HepG2 (cell line): Measurements from ENCODE around the gene THADA. TPM values are rescaled to one million over a fixed set of nuclear protein-coding genes. Genes with fewer than 3 reads are reported as not detected.

ENCODE experiments used
- SATB2 ChIP-seq: sonication (generic); formaldehyde crosslinking; IDR thresholded peaks from 2 replicates; pipeline ENCODE4 v1.5.0; 2020; ENCODE audit warnings: missing genetic modification reagents
- SOX6 ChIP-seq, 2 experiments: fragments of 450-650 bp in 1 of 2; sonication (generic) in 1 of 2; formaldehyde crosslinking in 1 of 2; IDR thresholded peaks; 2 replicates each; pipeline versions ENCODE4 v1.4.0 to v1.6.1; 2017 to 2020; ENCODE audit warnings: antibody characterized with exemption in 1 of 2, mild to moderate bottlenecking in 1 of 2, missing genetic modification reagents in 1 of 2
- STAT5B ChIP-seq: sonication (generic); formaldehyde crosslinking; IDR thresholded peaks from 2 replicates; pipeline ENCODE4 v1.4.0; 2020; ENCODE audit warnings: missing genetic modification reagents
- TP53 ChIP-seq: sonication (generic); formaldehyde crosslinking; conservative IDR thresholded peaks from 2 replicates; pipeline ENCODE4 v1.4.0; 2020; ENCODE audit warnings: missing genetic modification reagents
- ZNF331 ChIP-seq: sonication (generic); formaldehyde crosslinking; IDR thresholded peaks from 2 replicates; pipeline ENCODE4 v1.4.0; 2020; ENCODE audit warnings: missing genetic modification reagents
- ZNF496 ChIP-seq: sonication (generic); formaldehyde crosslinking; IDR thresholded peaks from 2 replicates; pipeline ENCODE4 v1.8.1; 2023; ENCODE audit warnings: mild to moderate bottlenecking, moderate library complexity, missing genetic modification reagents; ENCODE audit not compliant: insufficient replicate concordance
- polyA plus RNA-seq, 8 experiments: library from polyadenylated mRNA; depleted of rRNA in 3 of 8; stranded (reverse) in 7 of 8; unstranded in 1 of 8; fragments of >200 nt; fragmentation: Illumina TruSeq in 4 of 8; extraction: Trizol in 4 of 8; gene quantifications; 2 replicates each; pipeline versions ENCODE4 v1.2.1 to v1.2.3, GENCODE V29; 2011 to 2016; ENCODE audit warnings: low read depth in 4 of 8, missing spikeins in 1 of 8, mixed read lengths in 1 of 8; ENCODE audit not compliant: insufficient read depth in 1 of 8
- total RNA-seq, 5 experiments: library from RNA; depleted of rRNA; stranded (reverse); fragments of >200 nt; fragmentation: Illumina TruSeq; extraction: Trizol; gene quantifications; 2 replicates each; pipeline ENCODE4 v1.2.3, GENCODE V29; 2016; ENCODE audit warnings: low read depth in 1 of 5
- TF ChIP-seq, protein P1 (sequence below): sonication (generic); formaldehyde crosslinking; IDR thresholded peaks from 2 replicates; pipeline ENCODE4 v1.9.0; 2021; ENCODE audit warnings: missing genetic modification reagents, borderline replicate concordance
- TF ChIP-seq, protein P2 (sequence below): fragments of 450-650 bp; IDR thresholded peaks from 2 replicates; pipeline ENCODE4 v1.6.1; 2016
- TF ChIP-seq, protein P3 (sequence below): IDR thresholded peaks from 2 replicates; pipeline ENCODE4 v1.6.1; 2016; ENCODE audit warnings: low read depth, borderline replicate concordance
- TF ChIP-seq, protein P4 (sequence below): IDR thresholded peaks from 2 replicates; pipeline ENCODE4 v1.6.1; 2016; ENCODE audit warnings: mild to moderate bottlenecking
- TF ChIP-seq, protein P5 (sequence below): sonication (generic); formaldehyde crosslinking; IDR thresholded peaks from 2 replicates; pipeline ENCODE4 v1.4.0; 2020; ENCODE audit warnings: missing genetic modification reagents, borderline replicate concordance
- TF ChIP-seq, protein P6 (sequence below): sonication (generic); formaldehyde crosslinking; IDR thresholded peaks from 2 replicates; pipeline ENCODE4 v1.4.0; 2020; ENCODE audit warnings: missing genetic modification reagents

The THADA gene
- total and polyA plus RNA-seq, 2 of the 13 experiments (the other 11 are each of a cell fraction or from before 2014, with no cell fraction given), result 12.7 to 21.7 TPM

DNA sequence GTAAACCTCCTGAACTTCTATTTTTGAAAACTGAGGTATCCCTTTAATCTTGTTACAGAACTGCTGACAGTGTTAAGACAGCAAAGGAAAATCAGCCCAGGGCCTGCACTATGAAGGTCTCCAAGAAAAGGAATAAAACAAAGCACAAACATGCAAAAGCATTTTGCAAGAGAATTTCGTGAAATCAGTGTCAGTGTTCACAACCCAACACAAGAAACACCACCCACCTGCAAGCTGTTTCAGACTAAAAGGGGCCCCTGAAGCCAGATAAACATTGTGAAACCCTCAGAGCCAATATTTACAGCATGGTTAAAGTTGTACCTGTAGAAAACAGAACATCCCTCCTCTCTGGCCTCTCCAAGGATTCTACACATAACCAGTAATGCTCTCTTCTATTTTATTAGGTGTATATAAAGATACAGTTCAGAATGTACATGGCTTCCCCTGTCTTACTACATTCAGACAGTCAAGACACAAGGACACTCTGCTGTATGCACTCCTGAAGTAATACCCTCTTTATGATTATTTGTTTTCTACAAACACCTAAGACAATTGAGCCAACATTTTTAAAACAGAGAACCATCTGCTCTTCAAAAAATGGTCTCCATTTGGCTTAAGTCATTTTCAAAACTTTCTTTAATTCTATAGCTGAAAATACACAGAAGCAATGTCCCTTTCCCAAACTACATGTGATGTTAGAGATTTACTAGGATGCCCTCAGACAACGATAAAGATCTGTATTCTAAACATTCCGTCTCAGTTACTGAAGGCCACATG, 219.9 kb downstream of the THADA start (continued):
- TF ChIP-seq, protein P1, sequence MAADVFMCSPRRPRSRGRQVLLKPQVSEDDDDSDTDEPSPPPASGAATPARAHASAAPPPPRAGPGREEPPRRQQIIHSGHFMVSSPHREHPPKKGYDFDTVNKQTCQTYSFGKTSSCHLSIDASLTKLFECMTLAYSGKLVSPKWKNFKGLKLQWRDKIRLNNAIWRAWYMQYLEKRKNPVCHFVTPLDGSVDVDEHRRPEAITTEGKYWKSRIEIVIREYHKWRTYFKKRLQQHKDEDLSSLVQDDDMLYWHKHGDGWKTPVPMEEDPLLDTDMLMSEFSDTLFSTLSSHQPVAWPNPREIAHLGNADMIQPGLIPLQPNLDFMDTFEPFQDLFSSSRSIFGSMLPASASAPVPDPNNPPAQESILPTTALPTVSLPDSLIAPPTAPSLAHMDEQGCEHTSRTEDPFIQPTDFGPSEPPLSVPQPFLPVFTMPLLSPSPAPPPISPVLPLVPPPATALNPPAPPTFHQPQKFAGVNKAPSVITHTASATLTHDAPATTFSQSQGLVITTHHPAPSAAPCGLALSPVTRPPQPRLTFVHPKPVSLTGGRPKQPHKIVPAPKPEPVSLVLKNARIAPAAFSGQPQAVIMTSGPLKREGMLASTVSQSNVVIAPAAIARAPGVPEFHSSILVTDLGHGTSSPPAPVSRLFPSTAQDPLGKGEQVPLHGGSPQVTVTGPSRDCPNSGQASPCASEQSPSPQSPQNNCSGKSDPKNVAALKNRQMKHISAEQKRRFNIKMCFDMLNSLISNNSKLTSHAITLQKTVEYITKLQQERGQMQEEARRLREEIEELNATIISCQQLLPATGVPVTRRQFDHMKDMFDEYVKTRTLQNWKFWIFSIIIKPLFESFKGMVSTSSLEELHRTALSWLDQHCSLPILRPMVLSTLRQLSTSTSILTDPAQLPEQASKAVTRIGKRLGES, result 0 out of 2 replicates have a peak, but pooled peaks have one; percentile 48
- peak; percentile 73; the same call in 1 of the 2 replicates for TF ChIP-seq STAT5B (CRISPR knock-in tag)
- TF ChIP-seq ZNF331 (CRISPR knock-in tag), result peak; percentile 97
- TF ChIP-seq, protein P2, sequence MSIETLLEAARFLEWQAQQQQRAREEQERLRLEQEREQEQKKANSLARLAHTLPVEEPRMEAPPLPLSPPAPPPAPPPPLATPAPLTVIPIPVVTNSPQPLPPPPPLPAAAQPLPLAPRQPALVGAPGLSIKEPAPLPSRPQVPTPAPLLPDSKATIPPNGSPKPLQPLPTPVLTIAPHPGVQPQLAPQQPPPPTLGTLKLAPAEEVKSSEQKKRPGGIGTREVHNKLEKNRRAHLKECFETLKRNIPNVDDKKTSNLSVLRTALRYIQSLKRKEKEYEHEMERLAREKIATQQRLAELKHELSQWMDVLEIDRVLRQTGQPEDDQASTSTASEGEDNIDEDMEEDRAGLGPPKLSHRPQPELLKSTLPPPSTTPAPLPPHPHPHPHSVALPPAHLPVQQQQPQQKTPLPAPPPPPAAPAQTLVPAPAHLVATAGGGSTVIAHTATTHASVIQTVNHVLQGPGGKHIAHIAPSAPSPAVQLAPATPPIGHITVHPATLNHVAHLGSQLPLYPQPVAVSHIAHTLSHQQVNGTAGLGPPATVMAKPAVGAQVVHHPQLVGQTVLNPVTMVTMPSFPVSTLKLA, result no peak
- TF ChIP-seq, protein P3, sequence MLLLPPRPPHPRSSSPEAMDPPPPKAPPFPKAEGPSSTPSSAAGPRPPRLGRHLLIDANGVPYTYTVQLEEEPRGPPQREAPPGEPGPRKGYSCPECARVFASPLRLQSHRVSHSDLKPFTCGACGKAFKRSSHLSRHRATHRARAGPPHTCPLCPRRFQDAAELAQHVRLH (CRISPR knock-in tag), result peak; percentile 92; the same call in 1 of the 2 replicates
- TF ChIP-seq, protein P4, sequence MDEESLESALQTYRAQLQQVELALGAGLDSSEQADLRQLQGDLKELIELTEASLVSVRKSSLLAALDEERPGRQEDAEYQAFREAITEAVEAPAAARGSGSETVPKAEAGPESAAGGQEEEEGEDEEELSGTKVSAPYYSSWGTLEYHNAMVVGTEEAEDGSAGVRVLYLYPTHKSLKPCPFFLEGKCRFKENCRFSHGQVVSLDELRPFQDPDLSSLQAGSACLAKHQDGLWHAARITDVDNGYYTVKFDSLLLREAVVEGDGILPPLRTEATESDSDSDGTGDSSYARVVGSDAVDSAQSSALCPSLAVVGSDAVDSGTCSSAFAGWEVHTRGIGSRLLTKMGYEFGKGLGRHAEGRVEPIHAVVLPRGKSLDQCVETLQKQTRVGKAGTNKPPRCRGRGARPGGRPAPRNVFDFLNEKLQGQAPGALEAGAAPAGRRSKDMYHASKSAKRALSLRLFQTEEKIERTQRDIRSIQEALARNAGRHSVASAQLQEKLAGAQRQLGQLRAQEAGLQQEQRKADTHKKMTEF, result peak; percentile 98
- no peak for TF ChIP-seq ZNF496 (CRISPR knock-in tag)
- TF ChIP-seq TP53 (CRISPR knock-in tag), result peak; percentile 80; the same call in 1 of the 2 replicates
- TF ChIP-seq SOX6 (IDR thresholded peaks at IDR 0.05), result no peak
- TF ChIP-seq SOX6 (CRISPR knock-in tag; IDR thresholded peaks at IDR 0.05), result peak; percentile 98
- 0 out of 2 replicates have a peak, but pooled peaks have one; percentile 48 for TF ChIP-seq SATB2 (CRISPR knock-in tag)
- TF ChIP-seq, protein P5, sequence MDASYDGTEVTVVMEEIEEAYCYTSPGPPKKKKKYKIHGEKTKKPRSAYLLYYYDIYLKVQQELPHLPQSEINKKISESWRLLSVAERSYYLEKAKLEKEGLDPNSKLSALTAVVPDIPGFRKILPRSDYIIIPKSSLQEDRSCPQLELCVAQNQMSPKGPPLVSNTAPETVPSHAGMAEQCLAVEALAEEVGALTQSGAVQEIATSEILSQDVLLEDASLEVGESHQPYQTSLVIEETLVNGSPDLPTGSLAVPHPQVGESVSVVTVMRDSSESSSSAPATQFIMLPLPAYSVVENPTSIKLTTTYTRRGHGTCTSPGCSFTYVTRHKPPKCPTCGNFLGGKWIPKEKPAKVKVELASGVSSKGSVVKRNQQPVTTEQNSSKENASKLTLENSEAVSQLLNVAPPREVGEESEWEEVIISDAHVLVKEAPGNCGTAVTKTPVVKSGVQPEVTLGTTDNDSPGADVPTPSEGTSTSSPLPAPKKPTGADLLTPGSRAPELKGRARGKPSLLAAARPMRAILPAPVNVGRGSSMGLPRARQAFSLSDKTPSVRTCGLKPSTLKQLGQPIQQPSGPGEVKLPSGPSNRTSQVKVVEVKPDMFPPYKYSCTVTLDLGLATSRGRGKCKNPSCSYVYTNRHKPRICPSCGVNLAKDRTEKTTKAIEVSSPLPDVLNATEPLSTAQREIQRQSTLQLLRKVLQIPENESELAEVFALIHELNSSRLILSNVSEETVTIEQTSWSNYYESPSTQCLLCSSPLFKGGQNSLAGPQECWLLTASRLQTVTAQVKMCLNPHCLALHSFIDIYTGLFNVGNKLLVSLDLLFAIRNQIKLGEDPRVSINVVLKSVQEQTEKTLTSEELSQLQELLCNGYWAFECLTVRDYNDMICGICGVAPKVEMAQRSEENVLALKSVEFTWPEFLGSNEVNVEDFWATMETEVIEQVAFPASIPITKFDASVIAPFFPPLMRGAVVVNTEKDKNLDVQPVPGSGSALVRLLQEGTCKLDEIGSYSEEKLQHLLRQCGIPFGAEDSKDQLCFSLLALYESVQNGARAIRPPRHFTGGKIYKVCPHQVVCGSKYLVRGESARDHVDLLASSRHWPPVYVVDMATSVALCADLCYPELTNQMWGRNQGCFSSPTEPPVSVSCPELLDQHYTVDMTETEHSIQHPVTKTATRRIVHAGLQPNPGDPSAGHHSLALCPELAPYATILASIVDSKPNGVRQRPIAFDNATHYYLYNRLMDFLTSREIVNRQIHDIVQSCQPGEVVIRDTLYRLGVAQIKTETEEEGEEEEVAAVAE, result 0 out of 2 replicates have a peak, but pooled peaks have one; percentile 59
- TF ChIP-seq, protein P6, sequence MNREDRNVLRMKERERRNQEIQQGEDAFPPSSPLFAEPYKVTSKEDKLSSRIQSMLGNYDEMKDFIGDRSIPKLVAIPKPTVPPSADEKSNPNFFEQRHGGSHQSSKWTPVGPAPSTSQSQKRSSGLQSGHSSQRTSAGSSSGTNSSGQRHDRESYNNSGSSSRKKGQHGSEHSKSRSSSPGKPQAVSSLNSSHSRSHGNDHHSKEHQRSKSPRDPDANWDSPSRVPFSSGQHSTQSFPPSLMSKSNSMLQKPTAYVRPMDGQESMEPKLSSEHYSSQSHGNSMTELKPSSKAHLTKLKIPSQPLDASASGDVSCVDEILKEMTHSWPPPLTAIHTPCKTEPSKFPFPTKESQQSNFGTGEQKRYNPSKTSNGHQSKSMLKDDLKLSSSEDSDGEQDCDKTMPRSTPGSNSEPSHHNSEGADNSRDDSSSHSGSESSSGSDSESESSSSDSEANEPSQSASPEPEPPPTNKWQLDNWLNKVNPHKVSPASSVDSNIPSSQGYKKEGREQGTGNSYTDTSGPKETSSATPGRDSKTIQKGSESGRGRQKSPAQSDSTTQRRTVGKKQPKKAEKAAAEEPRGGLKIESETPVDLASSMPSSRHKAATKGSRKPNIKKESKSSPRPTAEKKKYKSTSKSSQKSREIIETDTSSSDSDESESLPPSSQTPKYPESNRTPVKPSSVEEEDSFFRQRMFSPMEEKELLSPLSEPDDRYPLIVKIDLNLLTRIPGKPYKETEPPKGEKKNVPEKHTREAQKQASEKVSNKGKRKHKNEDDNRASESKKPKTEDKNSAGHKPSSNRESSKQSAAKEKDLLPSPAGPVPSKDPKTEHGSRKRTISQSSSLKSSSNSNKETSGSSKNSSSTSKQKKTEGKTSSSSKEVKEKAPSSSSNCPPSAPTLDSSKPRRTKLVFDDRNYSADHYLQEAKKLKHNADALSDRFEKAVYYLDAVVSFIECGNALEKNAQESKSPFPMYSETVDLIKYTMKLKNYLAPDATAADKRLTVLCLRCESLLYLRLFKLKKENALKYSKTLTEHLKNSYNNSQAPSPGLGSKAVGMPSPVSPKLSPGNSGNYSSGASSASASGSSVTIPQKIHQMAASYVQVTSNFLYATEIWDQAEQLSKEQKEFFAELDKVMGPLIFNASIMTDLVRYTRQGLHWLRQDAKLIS (CRISPR knock-in tag), result peak; percentile 80; the same call in 1 of the 2 replicates
